IPS-NIHi11 (cell line): Measurements from ENCODE around the gene BCL3.
"Not testable (repeated sequence)": the region's sequence is repeated elsewhere in the genome, so short reads cannot be mapped to it uniquely, and the experiment has no call there.

Experiments used
- DNase-seq: peaks from one replicate; pipeline ENCODE4 v3.0.0; 2012; ENCODE audit warnings: mixed read lengths, low spot score

Gene BCL3

DNA sequence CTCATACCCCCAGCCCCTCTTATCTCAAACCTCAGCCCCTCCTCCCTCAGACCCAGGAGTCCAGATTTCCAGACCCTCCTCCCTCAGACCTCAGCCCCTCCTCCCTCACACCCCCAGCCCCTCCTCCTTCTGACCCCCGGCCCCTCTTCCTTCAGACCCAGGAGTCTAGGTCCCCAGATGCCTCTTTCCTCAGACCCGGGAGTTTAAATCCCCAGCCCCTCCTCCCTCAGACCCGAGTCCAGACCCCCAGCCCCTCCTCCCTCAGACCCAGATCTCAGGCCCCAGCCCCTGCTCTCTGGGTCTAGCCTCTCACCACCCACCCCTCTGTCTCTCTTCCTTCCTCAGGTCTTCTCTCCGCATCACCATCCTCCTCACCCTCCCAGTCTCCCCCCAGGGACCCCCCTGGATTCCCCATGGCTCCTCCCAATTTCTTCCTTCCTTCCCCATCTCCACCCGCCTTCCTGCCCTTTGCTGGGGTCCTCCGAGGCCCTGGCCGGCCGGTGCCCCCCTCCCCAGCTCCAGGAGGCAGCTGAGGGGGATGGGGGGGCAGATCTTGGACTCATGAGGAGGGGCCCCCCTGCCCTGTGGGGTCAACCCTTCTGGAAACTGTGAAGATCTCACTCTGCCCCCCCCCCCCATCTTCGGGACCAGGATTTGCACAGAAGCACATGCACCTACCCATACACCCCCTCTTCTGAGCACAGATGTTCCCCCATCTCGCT is 10.7 kb downstream of the BCL3 start:
- DNase-seq = no peak

DNA sequence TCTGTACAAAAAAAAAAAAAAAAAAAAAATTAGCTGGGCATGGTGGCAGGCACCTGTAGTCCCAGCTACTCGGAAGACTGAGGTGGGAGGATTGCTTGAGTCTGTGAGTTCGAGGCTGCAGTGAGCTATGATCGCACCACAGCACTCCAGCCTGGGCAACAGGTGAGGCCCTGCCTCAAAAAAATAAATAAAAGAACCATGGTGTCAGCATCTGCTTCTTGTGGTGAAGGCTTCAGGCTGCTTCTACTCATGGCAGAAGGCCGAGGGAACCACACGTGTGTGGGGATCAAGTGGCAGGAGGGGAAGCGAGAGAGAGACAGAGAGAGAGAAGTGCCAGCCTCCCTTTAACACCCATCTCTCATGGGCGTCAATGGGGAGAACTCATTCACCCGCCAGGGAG is 13.5 kb downstream of the BCL3 start:
- DNase-seq = no peak

DNA sequence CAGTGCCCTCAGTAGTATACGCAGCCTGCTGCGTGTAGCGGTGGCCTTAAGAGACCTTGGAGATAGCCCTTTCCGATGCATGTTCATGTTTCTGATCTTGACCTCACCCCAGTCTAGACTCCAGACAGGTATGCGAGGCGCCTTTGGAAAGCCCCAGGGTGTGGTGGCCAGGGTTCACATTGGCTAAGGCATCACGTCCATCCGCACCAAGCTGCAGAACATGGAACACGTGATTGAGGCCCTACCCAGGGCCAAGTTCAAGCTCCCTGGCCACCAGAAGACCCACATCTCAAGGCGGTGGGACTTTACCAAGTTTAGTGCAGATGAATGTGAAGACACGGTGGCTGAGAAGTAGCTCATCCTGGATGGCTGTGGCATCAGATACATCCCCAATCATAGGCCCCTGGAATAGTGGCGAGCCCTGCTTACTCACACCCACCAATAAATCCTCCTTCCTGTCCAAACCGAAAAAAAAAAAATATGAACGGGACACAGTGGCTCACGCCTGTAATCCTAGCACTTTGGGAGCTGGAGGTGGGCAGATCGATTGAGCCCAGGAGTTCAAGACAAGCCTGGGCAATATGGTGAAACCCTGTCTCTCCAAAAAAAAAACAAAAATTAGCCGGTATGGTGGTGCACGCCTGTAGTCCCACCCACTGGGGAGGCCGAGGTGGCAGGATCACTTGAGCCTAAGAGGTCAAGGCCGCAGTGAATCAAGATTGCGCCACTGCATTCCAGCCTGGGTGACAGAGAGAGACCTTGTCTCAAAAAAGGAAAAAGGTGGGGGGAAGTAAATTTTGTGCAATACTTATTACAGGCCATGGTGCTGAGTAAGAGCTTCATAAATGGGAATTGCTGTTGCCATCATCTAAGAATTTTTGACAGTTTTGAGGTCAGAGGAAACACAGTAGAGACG is 16.8 kb downstream of the BCL3 start:
- DNase-seq = no peak

- DNase-seq = no peak
Measured at GRCh38 chr19:44765949-44766335, 17.4 kb downstream of the BCL3 start.

GRCh38 chr19:44767295-44768180 is 19.0 kb downstream of the BCL3 start:
- no peak for DNase-seq

GRCh38 chr19:44770550-44771257 is 22.2 kb downstream of the BCL3 start:
- DNase-seq = peak; percentile 99

DNA sequence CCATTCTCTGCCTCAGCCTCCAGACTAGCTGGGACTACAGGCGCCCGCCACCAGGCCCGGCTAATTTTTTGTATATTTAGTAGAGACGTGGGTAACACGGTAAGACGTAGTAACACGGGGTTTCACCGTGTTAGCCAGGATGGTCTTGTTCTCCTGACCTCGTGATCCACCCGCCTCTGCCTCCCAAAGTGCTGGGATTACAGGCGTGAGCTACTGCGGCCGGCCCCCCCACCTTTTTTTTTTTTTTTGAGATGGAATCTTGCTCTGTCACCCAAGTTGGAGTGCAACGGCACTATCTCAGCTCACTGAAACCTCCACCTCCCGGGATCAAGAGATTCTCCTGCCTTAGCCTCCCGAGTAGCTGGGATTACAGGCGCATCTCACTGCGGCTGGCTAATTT is 23.6 kb downstream of the BCL3 start:
- not testable (repeated sequence) for DNase-seq

- DNase-seq = no peak
Measured at GRCh38 chr19:44772959-44773358, 24.5 kb downstream of the BCL3 start.

- no peak for DNase-seq
Measured at GRCh38 chr19:44775676-44776240, 27.2 kb downstream of the BCL3 start.

GRCh38 chr19:44776402-44777096 is 28.0 kb downstream of the BCL3 start:
- peak; percentile 62 for DNase-seq

GRCh38 chr19:44777715-44778347 is 29.3 kb downstream of the BCL3 start, which contains the start of gene CBLC:
Gene CBLC (plus strand): TSS chr19:44777890. CDS start chr19:44777932, 42 bp downstream.
- peak; percentile 95 for DNase-seq

DNA sequence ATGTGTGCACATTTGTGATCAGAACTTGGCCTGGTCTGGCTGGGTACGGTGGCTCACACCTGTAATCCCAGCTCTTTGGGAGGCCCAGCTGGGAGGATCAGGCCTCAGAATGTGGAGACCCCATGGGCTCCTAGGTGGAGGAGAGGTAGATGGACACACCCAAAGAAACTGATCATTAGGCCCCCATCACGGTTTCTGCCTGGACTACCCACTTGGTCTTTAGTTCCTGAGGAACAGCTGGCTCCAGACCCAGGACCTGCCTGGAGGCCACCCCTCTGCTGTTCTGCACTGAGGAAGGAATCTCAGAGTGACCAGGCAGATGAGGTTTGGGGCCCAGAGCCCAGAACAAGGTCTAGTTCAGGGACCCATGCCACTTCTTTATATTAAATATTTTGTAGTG is 30.6 kb downstream of the BCL3 start:
- no peak for DNase-seq

DNA sequence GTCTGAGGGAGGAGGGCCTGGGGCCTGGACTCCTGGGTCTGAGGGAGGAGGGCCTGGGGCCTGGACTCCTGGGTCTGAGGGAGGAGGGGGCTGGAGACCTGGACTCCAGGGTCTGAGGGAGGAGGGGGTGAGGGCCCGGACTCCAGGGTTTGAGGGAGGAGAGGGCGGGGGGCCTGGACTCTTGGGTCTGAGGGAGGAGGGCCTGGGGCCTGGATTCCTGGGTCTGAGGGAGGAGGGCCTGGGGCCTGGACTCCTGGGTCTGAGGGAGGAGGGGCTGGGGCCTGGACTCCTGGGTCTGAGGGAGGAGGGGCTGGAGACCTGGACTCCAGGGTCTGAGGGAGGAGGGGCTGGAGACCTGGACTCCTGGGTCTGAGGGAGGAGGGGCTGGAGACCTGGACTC is 33.2 kb downstream of the BCL3 start:
- DNase-seq = not testable (repeated sequence)

DNA sequence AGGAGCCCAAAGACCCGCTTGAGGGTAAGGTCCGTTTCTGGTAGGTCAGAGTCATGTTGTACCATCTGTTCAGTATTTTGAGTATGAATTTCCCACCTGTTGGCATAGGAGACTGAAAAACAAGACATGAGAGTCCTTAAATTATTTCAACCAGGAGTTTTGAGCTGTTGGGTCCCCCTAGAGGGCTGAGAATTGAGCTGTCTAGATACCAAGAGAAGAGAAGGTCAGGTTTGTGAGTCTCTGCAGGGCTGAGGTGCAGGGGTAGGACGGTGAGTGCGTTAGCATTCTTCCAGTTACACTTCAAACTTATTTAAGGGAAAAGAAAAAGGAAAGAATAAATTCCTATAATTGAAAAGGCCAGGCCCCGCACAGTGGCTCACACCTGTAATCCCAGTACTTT is 34.2 kb downstream of the BCL3 start:
- DNase-seq = no peak

GRCh38 chr19:44783545-44783944 is 35.0 kb downstream of the BCL3 start:
- no peak for DNase-seq

DNA sequence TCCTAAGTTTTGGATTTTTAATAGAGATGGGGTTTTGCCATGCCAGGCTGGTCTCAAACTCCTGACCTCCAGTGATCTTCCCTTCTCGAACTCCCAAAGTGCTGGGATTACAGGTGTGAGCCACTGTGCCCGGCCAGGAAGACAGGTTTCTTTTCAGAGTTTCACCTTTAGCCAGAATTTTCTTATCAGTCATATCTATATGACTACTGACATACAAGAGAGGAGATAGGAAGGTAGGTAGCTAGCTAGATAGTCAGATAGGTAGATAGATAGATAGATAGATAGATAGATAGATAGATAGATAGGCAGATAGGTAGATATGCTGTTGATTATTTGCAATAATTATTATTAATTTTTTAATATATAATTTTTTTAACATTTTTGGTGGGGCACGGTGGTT is 36.8 kb downstream of the BCL3 start:
- DNase-seq = no peak

DNA sequence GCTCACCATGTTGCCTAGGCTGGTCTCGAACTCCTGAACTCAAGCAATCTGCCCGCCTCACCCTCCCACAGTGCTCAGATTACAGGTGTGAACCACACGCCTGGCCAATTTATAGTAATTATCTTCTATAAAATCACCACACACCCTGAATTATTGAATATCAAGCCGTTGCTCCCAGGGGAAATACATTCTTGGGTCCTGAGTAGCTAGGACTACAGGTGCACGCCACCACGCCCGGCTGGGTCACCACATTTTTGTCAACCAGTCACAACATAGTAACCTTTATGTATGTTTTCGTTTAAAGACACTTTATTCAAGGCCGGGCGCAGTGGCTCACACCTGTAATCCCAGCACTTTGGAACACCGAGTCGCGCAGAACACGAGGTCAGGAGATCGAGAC is 37.5 kb downstream of the BCL3 start:
- DNase-seq = no peak

DNA sequence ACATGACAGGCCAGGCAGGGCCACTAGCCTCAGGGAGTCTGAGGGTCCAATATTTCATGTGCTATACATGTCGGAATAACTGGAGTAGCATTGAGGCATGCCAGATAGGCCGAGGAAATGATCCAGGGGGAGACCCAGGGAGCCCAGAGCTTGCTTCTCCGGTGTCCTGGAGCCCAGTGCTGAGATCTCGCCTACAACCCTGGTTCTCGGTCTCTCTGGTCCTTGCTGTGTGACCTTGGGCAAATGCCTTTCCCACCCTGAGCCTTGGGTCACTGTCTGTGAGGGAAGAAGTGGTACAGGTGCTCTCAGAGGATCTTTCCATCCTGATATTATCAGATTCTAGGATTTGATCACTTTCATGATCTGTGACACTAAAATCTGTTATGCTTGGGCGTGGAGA is 40.5 kb downstream of the BCL3 start:
- DNase-seq = no peak

DNA sequence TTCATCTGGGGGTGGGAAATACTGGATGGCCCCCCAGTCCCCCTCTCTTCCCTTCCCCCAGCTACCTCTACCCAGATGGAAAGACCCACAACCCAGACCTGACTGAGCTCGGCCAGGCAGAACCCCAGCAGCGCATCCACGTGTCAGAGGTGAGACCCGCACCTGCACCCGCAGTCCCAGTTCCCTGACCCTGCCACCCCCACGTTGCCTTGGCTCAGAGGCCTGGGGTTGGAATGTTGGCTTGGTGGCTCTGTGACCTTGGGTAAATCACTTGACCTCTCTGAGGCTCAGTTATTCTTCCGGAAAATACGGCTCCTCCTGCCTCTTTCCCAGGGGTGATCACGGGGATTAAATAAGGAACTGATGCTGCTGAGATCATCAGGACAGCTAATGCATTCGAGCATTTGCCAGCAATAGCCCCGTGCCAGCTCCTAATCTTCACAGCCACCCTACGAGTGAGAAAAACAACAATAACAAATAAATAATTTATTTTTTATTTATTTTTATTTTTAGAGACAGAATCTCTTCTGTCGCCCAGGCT is 41.5 kb downstream of the BCL3 start:
- DNase-seq = no peak

GRCh38 chr19:44792281-44792680 is 43.8 kb downstream of the BCL3 start:
- no peak for DNase-seq
